ENCODE measurements around the gene VSTM4. TPM values are rescaled to one million over a fixed set of nuclear protein-coding genes. Genes with fewer than 3 reads are reported as not detected.

VSTM4 gene
- total and polyA plus RNA-seq, 9 of the 15 experiments (the other 6 are each of a cell fraction or from before 2014, with no cell fraction given): 1.0 to 7.9 (median 3.0) TPM

GRCh38 chr10:49107887-49108267, 7.4 kb downstream of the VSTM4 start:
- Histone ChIP-seq H3K9me1 (ENCODE audit: control insufficient read depth, insufficient read depth, low read length) (no peaks in the 10 kb centered on the region), H3K4me1 (replicated peaks in 1 of 2; ENCODE audit: control insufficient read depth in 2 of 2, insufficient read depth in 2 of 2, low read length in 2 of 2) (peaks cover 3 to 20% of the 10 kb centered on the region in 2 experiments; a peak in 3 of 5 replicates), H3K27me3 (ENCODE audit: control insufficient read depth in 2 of 2, insufficient read depth in 2 of 2, low read length in 2 of 2) (no peaks in the 10 kb centered on the region), H3K4me3 (no peak overlapping the region), H3K4me2 (ENCODE audit: insufficient read depth, low read length) (no peak overlapping the region), H3K9me3 (replicated peaks; ENCODE audit: control insufficient read depth, insufficient read depth, low read depth, low read length) (no peaks in the 10 kb centered on the region), H3K27ac (ENCODE audit: extremely low read depth, low read depth, low read length) (no peak overlapping the region), H3K79me2 (ENCODE audit: control insufficient read depth, insufficient read depth, low read length) (no peaks in the 10 kb centered on the region), H3K36me3 (ENCODE audit: control insufficient read depth, insufficient read depth, low read length) (peaks cover 5% of the 10 kb centered on the region; the same call in 2 of the 3 replicates), H4K20me1 (replicated peaks; ENCODE audit: control insufficient read depth, insufficient read depth, low read length) (no peaks in the 10 kb centered on the region), H2AFZ (ENCODE audit: low read depth, low read length) (no peak overlapping the region), H3K9ac (ENCODE audit: insufficient read depth in 1 of 2, low read depth in 2 of 2, low read length in 2 of 2) (no peak overlapping the region)
- in situ Hi-C loops (cut with MboI): no loop called here
- BruUV-seq (replicated peaks): no TSS peak
- ATAC-seq (no peak), DNase-seq (ENCODE audit: extremely low read depth in 1 of 4, low spot score in 3 of 4) (no peak), FAIRE-seq (no peak)
- ChIA-PET CTCF (ENCODE audit: low intra/inter-chr PET ratio) (interaction anchor here (0.5 to 0.6 kb wide), 2 partner anchors 11 to 87 kb away, joined by 3 read pairs; no protein-coding TSS in a partner anchor), POLR2A (no interaction called here)
- intact Hi-C loops (cut with micrococcal nuclease): no loop called here
- WGBS (ENCODE audit: insufficient coverage, low coverage, missing lambda C conversion rate): 79% methylated on average over 8 of the region's 8 CpGs
- TF ChIP-seq ZNF75A (CRISPR knock-in tag; IDR thresholded peaks at IDR 0.05) (no peak), CBX8 (IDR thresholded peaks at IDR 0.05; ENCODE audit: borderline replicate concordance, extremely low read depth, low read depth, low read length, poor library complexity, severe bottlenecking) (no peak), ZBTB40 (IDR thresholded peaks at IDR 0.05) (no peak), ZBTB40 (CRISPR knock-in tag; IDR thresholded peaks at IDR 0.05) (no peak), CHD2 (IDR thresholded peaks at IDR 0.05; ENCODE audit: low read depth, low read length) (no peak), ZBTB49 (CRISPR knock-in tag; IDR thresholded peaks at IDR 0.05; ENCODE audit: borderline replicate concordance) (no peak), XRCC4 (IDR thresholded peaks at IDR 0.05; ENCODE audit: extremely low read depth, insufficient read depth, insufficient read length) (no peak)
- TF ChIP-seq, protein P1, sequence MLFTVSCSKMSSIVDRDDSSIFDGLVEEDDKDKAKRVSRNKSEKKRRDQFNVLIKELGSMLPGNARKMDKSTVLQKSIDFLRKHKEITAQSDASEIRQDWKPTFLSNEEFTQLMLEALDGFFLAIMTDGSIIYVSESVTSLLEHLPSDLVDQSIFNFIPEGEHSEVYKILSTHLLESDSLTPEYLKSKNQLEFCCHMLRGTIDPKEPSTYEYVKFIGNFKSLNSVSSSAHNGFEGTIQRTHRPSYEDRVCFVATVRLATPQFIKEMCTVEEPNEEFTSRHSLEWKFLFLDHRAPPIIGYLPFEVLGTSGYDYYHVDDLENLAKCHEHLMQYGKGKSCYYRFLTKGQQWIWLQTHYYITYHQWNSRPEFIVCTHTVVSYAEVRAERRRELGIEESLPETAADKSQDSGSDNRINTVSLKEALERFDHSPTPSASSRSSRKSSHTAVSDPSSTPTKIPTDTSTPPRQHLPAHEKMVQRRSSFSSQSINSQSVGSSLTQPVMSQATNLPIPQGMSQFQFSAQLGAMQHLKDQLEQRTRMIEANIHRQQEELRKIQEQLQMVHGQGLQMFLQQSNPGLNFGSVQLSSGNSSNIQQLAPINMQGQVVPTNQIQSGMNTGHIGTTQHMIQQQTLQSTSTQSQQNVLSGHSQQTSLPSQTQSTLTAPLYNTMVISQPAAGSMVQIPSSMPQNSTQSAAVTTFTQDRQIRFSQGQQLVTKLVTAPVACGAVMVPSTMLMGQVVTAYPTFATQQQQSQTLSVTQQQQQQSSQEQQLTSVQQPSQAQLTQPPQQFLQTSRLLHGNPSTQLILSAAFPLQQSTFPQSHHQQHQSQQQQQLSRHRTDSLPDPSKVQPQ (CRISPR knock-in tag; IDR thresholded peaks at IDR 0.05; ENCODE audit: borderline replicate concordance): no peak
